GM19467 (cell line): ENCODE results near the gene APEH.

Experiments used
- ATAC-seq: cut with Tn5 transposase; IDR thresholded peaks from one replicate; pipeline ENCODE4 v1.9.1; 2021; ENCODE audit warnings: mild to moderate bottlenecking, moderate library complexity; ENCODE audit not compliant: unreplicated experiment

Gene APEH

DNA sequence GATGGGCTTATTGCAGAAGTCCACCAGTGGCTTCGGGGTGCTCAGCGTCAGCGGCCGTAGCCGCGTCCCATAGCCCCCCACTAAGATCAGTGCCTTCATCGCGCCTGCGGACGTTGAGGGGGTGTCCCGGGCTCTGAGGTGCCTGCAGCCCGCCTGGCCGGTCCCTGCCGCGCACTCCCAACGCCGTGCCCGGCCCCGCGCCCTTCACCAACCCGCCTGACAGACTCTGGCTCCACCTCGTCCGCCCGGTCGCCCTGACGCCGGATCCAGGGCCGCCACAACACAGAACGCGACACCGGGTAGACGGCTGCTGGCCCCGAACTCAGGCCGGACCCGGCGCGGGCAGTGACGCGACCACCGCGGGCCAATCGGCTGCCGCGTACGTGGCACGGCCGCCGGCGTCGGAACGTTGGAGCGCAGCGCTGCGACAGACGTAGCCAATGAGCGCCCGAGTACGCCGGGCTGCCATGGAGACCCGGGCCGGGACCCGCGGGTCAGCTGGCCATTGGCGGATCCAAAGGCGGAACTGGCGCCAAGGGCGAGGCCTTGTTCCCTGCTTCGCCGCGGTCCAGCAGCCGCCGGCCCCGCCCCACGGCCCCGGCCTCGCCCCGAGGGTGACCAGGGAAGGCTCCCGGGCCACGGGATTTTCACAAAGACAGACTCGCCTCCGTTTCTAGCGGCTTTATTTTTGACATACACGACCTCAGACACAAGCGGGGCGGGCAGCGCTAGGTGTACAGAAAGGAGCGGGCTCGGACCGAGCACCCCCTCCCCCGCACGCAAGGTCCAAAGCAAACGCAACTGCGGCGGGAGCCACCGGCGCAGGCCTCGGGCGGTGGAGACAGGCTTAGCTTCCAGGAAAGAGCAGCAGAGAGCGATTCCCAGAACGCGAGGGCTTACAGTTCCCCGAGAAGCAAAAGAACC, 49.7 kb downstream of the APEH start, which contains the start of gene GMPPB:
Gene GMPPB, minus strand, starts transcription at position 324 of the 924 bp plus-strand sequence. Its CDS starts 225 bp downstream, at position 99.
- peak; percentile 74 for ATAC-seq

DNA sequence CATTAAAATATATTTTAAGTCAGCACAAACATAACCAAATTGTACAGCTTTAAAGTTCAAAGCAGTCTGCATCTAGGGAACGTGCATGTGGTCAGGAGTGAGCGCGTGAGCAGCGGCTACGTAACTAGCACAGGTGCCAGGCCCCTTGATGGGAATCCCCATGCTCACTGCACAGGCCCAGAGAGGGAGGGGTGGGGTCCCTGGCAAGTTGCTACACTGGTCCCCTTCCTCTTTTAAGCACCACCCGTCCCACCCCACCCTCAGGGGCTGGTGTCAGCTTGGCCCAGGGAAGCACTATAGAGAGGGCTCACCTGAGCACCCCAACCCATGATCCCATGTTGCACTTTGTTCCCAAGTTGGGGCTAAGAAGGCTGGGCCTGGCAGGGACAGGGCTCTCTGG, 50.4 kb downstream of the APEH start:
- ATAC-seq = no peak

DNA sequence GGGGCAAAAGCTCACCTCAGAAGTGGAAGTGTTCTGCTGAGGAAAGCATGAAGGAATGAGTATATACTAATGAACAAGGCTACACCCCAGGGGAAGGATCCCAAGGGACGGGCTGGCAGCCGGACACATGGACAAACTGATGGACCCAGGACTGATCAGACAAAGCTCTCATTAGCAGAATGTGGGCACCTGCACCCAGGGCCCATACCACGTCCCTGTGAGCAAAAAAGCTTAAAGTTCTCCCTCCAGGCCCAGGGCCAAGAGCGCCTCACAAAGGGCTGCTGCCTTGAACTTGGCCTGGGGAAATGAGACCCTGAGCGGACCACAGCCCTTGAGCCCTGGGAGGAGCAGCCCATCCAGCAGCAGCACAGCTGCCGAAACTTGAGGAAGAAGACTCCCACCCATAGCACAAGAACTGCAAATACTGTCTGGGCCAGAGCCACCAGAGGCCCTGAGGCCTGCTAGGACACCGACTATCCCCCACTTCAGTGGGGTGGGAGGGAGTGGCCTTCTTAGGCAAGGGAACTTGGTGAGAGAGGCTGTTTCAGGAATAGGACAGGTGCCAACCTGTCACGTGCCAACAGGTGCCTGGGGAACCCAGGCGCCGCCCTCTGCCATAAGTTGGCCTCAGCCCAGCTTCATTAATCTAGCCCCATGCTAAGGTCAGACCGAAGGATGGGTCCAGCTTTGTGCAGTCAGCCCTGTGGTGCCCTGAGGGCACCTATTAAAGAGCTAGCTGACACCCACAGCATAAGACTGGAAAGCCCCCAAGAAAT, 51.9 kb downstream of the APEH start:
- no peak for ATAC-seq

DNA sequence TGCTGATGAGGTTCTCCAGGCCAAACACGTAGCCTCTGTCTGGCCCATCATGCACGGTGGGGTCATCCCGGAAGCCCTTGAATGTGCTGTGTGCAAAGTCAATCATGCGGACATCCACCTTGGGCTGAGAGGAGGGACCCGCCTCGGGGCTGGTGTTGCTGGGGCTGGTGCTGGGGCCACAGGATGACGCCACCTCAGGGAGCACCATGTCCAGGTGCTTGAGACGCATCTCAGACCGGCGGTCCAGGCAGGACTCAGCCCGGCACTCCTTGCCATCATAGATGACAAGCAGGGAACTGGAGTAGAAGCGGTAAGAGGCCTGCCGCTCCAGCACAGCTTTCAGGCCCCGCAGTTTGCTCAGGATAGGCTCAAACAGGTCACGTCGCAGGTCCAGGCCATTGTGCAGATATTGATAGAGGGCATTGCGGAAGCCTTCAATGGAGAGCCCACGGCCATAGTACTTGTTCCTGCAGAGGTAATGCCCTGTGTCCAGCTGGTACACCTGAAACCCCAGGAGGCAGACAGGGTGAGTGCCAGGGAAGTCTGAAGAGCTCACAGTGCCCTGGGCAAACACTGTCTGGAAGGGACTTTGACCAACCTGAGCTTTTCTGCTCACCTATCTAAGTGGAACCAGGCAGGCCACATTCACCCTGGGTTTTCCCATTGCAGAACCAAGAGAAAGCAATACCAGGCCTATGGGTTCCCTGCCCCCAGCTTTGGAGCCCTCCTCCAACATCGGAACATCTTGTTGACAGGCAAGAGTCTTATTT, 53.2 kb downstream of the APEH start:
- ATAC-seq = no peak

DNA sequence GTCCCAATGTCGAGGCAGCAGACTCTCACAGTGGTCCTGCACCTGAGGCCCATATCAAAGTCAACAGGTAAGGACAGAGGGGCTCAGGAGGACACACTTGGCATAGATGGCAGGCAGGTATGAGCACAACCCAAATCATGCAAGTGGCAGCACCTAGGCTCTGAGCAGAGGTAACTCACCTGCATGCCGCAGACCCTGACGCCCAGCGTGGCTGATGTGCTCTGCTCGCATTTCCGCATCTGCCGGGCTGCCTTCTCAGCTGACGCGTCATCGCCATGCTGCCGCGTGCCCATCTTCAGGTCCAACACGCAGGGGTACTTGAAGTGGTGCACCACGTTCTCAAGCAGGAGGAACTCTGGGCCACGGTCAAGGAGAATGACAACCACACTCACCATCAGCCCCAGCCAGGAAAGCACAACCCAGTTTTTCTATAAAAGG, 53.8 kb downstream of the APEH start:
- ATAC-seq = no peak

DNA sequence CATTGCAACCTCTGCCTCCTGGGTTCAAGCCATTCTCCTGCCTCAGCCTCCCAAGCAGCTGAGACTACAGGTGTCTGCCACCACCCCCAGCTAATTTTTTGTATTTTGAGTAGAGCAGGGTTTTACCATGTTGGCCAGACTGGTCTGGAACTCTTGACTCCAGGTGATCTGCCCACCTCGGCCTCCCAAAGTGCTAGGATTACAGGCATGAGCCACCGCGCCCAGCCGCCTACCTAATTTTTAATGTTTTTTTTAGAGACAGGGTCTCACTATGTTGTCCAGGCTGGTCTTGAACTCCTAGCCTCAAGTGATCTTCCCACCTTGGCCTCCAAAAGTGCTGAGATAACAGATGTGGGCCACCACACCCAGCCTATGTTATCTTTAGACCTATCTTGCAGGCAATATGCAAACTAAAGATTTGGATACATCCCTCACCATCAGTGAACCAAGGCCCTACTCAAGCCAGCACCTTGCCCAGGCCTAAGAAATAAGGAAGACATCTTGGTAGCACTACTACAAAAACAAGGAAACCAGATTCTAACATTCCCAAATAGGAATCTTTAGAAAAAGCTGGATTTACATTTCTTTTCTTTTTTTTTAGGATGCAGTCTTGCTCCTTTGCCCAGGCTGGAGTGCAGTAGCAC, 55.9 kb downstream of the APEH start:
- no peak for ATAC-seq

DNA sequence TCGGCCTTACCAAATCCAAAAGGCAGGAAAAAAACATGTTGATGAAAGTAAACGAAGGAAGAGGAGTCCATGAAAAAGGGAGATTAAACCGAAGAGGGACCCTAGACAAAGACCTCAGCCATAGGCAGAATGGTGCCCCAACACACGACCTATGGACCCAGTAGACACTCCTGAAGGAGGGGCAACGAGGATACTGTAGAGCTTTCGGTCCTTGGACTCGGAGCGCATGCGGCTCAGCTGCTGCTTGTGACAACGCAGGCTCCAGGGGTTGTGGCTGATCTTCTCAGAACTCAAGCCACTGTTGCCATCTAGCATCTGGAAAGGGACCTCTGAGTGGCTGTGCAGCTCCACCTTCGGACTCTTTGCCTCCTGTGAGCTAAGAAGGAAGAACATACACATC, 58.4 kb downstream of the APEH start:
- ATAC-seq = no peak

DNA sequence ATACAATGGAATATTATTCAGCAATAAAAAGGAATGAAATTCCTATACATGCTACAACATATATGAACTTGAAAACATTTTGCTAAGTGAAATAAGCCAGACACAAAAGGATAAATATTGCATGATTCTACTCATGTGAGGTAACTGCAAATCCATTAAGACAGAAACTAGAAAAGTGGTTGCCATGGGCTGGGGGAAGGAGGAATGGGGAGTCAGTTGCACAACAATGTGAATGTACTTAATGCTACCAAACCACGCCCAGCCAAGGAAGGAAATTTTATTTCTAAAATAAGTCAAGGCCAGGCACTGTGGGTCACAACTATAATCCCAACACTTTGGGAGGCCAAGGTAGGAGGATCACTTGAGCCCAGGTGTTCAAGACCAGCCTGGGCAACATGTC, 59.4 kb downstream of the APEH start:
- ATAC-seq = no peak
